HG02610 (cell line): ENCODE results near the gene SYT2.
"Not testable (repeated sequence)": the region's sequence is repeated elsewhere in the genome, so short reads cannot be mapped to it uniquely, and the experiment has no call there.

Experiments
- ATAC-seq: cut with Tn5 transposase; IDR thresholded peaks from one replicate; pipeline ENCODE4 v1.9.1; 2021; ENCODE audit warnings: mild to moderate bottlenecking, moderate library complexity; ENCODE audit not compliant: unreplicated experiment

SYT2 gene

GRCh38 chr1:202710070-202711045 is at the start of gene SYT2:
Gene SYT2, minus strand, starts transcription at chr1:202710454. Its CDS starts 104,682 bp downstream, at chr1:202605772.
- no peak for ATAC-seq

- ATAC-seq, result no peak
These were observed 46.1 kb upstream of the SYT2 start for GRCh38 chr1:202756391-202756790.

- no peak for ATAC-seq
These were observed 44.0 kb upstream of the SYT2 start for GRCh38 chr1:202754293-202754692.

- no peak for ATAC-seq
These were observed 42.5 kb upstream of the SYT2 start for GRCh38 chr1:202752774-202753173.

GRCh38 chr1:202750761-202751160 is 40.5 kb upstream of the SYT2 start:
- ATAC-seq, result no peak

GRCh38 chr1:202750024-202750423 is 39.8 kb upstream of the SYT2 start:
- no peak for ATAC-seq

GRCh38 chr1:202745323-202745888 is 35.2 kb upstream of the SYT2 start:
- no peak for ATAC-seq

GRCh38 chr1:202744770-202745169 is 34.5 kb upstream of the SYT2 start:
- not testable (repeated sequence) for ATAC-seq

GRCh38 chr1:202742496-202742895 is 32.2 kb upstream of the SYT2 start:
- no peak for ATAC-seq

- ATAC-seq, result no peak
These were observed 23.0 kb upstream of the SYT2 start for GRCh38 chr1:202733251-202733650.

GRCh38 chr1:202728951-202729350 is 18.7 kb upstream of the SYT2 start:
- no peak for ATAC-seq

GRCh38 chr1:202725526-202725925 is 15.3 kb upstream of the SYT2 start:
- ATAC-seq, result no peak

GRCh38 chr1:202723708-202724107 is 13.5 kb upstream of the SYT2 start:
- ATAC-seq, result no peak

GRCh38 chr1:202723046-202723445 is 12.8 kb upstream of the SYT2 start:
- ATAC-seq, result not testable (repeated sequence)

GRCh38 chr1:202716654-202717053 is 6.4 kb upstream of the SYT2 start:
- no peak for ATAC-seq

GRCh38 chr1:202714202-202714601 is 3.9 kb upstream of the SYT2 start:
- not testable (repeated sequence) for ATAC-seq

GRCh38 chr1:202713110-202713509 is 2.9 kb upstream of the SYT2 start:
- no peak for ATAC-seq

- no peak for ATAC-seq
These were observed 1.8 kb upstream of the SYT2 start for GRCh38 chr1:202711949-202712635.

GRCh38 chr1:202709276-202710041 is 795 bp downstream of the SYT2 start:
- ATAC-seq, result no peak

- ATAC-seq, result no peak
These were observed 1.6 kb downstream of the SYT2 start for GRCh38 chr1:202708456-202709275.
